Measurements from ENCODE around the gene EYA3. TPM values are rescaled to one million over a fixed set of nuclear protein-coding genes. Genes with fewer than 3 reads are reported as not detected.

EYA3 gene
- total and polyA plus RNA-seq, 8 donors = 22.9 to 33.0 (median 29.1) TPM

GRCh38 chr1:28085129-28085528, 3.3 kb downstream of the EYA3 start:
- ATAC-seq = no peak
- no peaks in the 10 kb centered on the region for H3K9me3 ChIP-seq
- no peaks in the 10 kb centered on the region for H3K27me3 ChIP-seq
- peaks cover 17 to 42% of the 10 kb centered on the region in 2 donors for H3K4me1 ChIP-seq
- H3K4me3 ChIP-seq = no peak overlapping the region
- no peak for DNase-seq
- TF ChIP-seq CTCF (IDR thresholded peaks at IDR 0.05) = no peak
- intact Hi-C loops (cut with DNase I) = no loop called here
- peaks cover 0 to 6% of the 10 kb centered on the region in 2 donors for H3K36me3 ChIP-seq
- no peak overlapping the region for H3K27ac ChIP-seq

GRCh38 chr1:28083876-28084275, 4.5 kb downstream of the EYA3 start:
- DNase-seq = no peak
- no peak overlapping the region for H3K4me3 ChIP-seq
- peaks cover 0 to 12% of the 10 kb centered on the region in 2 donors for H3K36me3 ChIP-seq
- ATAC-seq = no peak
- intact Hi-C loops (cut with DNase I) = no loop called here
- no peak for TF ChIP-seq CTCF (IDR thresholded peaks at IDR 0.05)
- H3K4me1 ChIP-seq = peaks cover 17 to 47% of the 10 kb centered on the region in 2 donors
- H3K27ac ChIP-seq = no peak overlapping the region
- H3K27me3 ChIP-seq = no peaks in the 10 kb centered on the region
- H3K9me3 ChIP-seq = no peaks in the 10 kb centered on the region

- peak overlapping the region; percentile 43 to 53 for H3K27ac ChIP-seq
- no peaks in the 10 kb centered on the region for H3K27me3 ChIP-seq
- peaks cover 0 to 12% of the 10 kb centered on the region in 2 donors for H3K36me3 ChIP-seq
- ATAC-seq (peak; percentile 78), DNase-seq (peak in 1 of 4 donors; percentile 36)
- H3K9me3 ChIP-seq = no peaks in the 10 kb centered on the region
- intact Hi-C loops (cut with DNase I) = no loop called here
- H3K4me1 ChIP-seq = peaks cover 0 to 48% of the 10 kb centered on the region in 2 donors
- no peak for TF ChIP-seq CTCF (IDR thresholded peaks at IDR 0.05)
- no peak overlapping the region for H3K4me3 ChIP-seq
These were observed 9.5 kb downstream of the EYA3 start for GRCh38 chr1:28078680-28079626.

- no peak for DNase-seq
- peaks cover 0 to 12% of the 10 kb centered on the region in 2 donors for H3K36me3 ChIP-seq
- peak; percentile 84 for ATAC-seq
- no peak overlapping the region for H3K4me3 ChIP-seq
- H3K27me3 ChIP-seq = no peaks in the 10 kb centered on the region
- intact Hi-C loops (cut with DNase I) = no loop called here
- peak overlapping the region; percentile 43 to 53 for H3K27ac ChIP-seq
- H3K9me3 ChIP-seq = no peaks in the 10 kb centered on the region
- TF ChIP-seq CTCF (IDR thresholded peaks at IDR 0.05) = no peak
- peaks cover 0 to 47% of the 10 kb centered on the region in 2 donors for H3K4me1 ChIP-seq
These were observed 10.1 kb downstream of the EYA3 start for GRCh38 chr1:28078262-28078661.

- ATAC-seq = no peak
These were observed 13.4 kb downstream of the EYA3 start for GRCh38 chr1:28074892-28075511.

More at GRCh38 chr1:28074892-28075511, 13.4 kb downstream of the EYA3 start:
- Histone ChIP-seq H3K9me3 (no peaks in the 10 kb centered on the region), H3K4me3 (no peak overlapping the region), H3K27ac (peak overlapping the region in 1 of 2 donors; percentile 5), H3K27me3 (no peaks in the 10 kb centered on the region), H3K4me1 (peaks cover 0 to 65% of the 10 kb centered on the region in 2 donors), H3K36me3 (peaks cover 0 to 5% of the 10 kb centered on the region in 2 donors)
- intact Hi-C loops (cut with DNase I) = no loop called here
- no peak for DNase-seq
- no peak for TF ChIP-seq CTCF (IDR thresholded peaks at IDR 0.05)

All from left lung (tissue), 10 donors.